Measurements from ENCODE around the gene STX5. TPM values are rescaled to one million over a fixed set of nuclear protein-coding genes. Genes with fewer than 3 reads are reported as not detected.

STX5 gene
- total and polyA plus RNA-seq, 2 experiments from 2014 or later = 38.5 to 53.6 TPM

DNA sequence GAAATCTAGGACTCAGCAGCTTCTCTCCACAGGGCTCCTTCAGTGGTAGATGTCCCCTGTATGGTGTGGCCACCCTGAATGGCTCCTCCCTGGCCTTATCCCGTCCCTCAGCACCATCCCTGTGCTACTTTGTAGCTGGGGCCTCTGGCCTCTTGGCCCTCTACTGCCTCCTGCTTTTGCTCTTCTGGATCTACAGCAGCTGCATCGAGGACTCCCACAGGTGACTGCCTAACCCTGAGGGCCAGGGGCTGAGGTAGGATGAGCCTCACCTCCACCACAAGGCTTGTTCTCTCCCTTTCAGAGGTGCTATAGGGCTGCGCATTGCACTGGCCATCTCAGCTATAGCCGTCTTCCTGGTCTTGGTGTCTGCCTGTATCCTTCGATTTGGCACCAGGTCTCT lies 42.9 kb downstream of the STX5 start:
- TF ChIP-seq, protein P1, sequence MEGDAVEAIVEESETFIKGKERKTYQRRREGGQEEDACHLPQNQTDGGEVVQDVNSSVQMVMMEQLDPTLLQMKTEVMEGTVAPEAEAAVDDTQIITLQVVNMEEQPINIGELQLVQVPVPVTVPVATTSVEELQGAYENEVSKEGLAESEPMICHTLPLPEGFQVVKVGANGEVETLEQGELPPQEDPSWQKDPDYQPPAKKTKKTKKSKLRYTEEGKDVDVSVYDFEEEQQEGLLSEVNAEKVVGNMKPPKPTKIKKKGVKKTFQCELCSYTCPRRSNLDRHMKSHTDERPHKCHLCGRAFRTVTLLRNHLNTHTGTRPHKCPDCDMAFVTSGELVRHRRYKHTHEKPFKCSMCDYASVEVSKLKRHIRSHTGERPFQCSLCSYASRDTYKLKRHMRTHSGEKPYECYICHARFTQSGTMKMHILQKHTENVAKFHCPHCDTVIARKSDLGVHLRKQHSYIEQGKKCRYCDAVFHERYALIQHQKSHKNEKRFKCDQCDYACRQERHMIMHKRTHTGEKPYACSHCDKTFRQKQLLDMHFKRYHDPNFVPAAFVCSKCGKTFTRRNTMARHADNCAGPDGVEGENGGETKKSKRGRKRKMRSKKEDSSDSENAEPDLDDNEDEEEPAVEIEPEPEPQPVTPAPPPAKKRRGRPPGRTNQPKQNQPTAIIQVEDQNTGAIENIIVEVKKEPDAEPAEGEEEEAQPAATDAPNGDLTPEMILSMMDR (IDR thresholded peaks at IDR 0.05; ENCODE audit: low read depth, low read length) = no peak

DNA sequence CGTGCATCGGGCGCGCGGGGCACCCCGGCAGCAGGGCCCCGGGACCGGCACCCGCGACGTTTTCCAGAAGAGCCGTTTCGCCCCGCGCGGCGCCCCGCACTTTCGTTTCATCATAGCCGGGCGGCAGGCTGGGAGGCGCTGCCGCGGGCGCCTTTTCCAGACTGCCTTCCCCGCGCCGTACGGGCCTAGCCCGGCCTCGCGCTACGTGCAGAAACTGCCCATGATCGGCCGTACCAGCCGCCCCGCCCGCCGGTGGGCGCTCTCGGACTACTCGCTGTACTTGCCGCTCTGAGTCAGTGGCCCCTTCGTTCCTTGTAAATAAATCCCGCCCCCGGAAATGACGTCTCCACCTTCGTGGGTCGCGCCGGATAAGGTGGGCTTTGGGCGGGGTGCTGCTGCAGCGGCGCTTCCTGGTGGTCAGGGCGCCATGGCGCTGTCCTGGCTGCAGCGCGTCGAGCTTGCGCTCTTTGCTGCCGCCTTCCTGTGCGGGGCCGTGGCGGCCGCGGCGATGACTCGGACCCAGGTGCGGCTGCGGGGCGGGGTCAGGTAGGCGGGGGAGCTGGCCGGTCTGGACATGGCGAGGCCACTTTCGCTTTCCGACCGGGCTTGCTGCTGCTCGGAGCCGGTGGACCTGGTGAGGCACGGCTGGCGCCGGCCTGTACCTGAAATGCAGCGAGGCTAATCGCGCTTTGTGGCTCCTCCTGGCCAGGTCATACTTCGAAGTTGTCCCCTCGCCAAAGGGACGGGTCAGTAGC lies 44.7 kb downstream of the STX5 start, which contains the start of gene TMEM179B:
TSS of gene TMEM179B (plus strand) at position 398 of the 755 bp plus-strand sequence. CDS start at position 428, 30 bp downstream.
- no peaks in the 10 kb centered on the region for H3K27me3 ChIP-seq
- no peaks in the 10 kb centered on the region for H3K9me3 ChIP-seq (ENCODE audit: low read depth)
- H3K4me1 ChIP-seq (ENCODE audit: low read depth) = peaks cover 10% of the 10 kb centered on the region
- peak; percentile 98 to 100 for DNase-seq (ENCODE audit: low read depth in 1 of 2, low spot score in 1 of 2)
- H3K4me3 ChIP-seq = peak within 1 kb of the TSS; percentile 51
- TF ChIP-seq, protein P1 (IDR thresholded peaks at IDR 0.05; ENCODE audit: low read depth, low read length) = peak; percentile 67
- H3K27ac ChIP-seq = peak within 1 kb of the TSS; percentile 82
- H3K36me3 ChIP-seq = peaks cover 10% of the 10 kb centered on the region

More for the DNA sequence above, 42.9 kb downstream of the STX5 start:
- peak overlapping the region; percentile 30 for H3K27ac ChIP-seq
- H3K4me1 ChIP-seq (ENCODE audit: low read depth) = peaks cover 20% of the 10 kb centered on the region
- no peak for DNase-seq (ENCODE audit: low read depth in 1 of 2, low spot score in 1 of 2)
- H3K27me3 ChIP-seq = no peaks in the 10 kb centered on the region
- H3K4me3 ChIP-seq = no peak overlapping the region
- H3K36me3 ChIP-seq = peaks cover 7% of the 10 kb centered on the region
- H3K9me3 ChIP-seq (ENCODE audit: low read depth) = no peaks in the 10 kb centered on the region

DNA sequence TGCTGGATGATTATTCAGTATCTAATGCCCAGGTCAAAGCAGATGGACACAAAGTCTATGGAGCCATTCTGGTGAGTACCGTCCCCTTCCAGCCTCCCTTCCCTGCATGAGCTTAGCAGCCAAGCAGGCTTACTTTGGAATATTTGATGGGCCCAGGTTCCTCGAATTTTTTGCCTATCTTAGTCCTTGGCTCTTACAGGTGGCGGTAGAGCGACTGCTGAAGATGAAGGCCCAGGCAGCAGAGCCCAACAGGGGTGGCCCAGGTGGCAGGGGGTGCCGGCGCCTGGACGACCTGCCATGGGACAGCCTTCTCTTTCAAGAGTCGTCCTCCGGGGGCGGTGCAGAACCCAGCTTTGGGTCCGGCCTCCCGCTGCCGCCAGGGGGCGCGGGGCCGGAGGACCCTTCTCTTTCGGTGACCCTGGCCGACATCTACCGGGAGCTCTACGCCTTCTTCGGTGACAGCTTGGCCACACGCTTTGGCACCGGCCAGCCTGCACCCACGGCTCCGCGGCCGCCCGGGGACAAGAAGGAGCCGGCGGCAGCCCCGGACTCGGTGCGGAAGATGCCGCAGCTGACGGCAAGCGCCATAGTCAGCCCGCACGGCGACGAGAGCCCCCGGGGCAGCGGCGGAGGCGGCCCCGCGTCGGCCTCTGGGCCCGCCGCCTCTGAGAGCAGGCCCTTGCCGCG lies 45.4 kb downstream of the STX5 start:
- Histone ChIP-seq H3K27me3 (no peaks in the 10 kb centered on the region), H3K27ac (peak overlapping the region; percentile 82), H3K4me1 (ENCODE audit: low read depth) (peaks cover 10% of the 10 kb centered on the region), H3K36me3 (peaks cover 14% of the 10 kb centered on the region), H3K4me3 (peak overlapping the region; percentile 51), H3K9me3 (ENCODE audit: low read depth) (no peaks in the 10 kb centered on the region)
- TF ChIP-seq, protein P1 (IDR thresholded peaks at IDR 0.05; ENCODE audit: low read depth, low read length) = peak; percentile 98
- peak; percentile 85 to 93 for DNase-seq (ENCODE audit: low read depth in 1 of 2, low spot score in 1 of 2)

DNA sequence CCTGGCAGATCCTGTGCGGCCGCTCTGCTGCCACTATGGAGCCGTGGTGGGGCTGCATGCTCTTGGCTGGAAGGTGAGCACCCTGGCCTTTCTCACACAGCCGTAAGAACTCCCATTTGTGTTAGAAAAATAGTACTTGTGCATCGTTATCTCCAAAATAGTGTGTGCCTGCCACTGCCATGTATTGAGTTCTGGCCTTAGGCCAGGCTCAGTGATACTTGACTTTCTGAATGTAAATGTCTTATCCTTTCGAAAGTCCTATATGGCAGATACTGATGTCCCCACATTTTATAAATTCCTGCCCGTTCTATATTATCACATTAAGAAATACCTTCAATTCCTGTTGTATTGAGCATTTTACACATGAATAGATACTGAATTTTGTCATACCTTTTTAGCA lies 49.1 kb downstream of the STX5 start:
- H3K27me3 ChIP-seq = no peaks in the 10 kb centered on the region
- H3K27ac ChIP-seq = no peak overlapping the region
- peaks cover 15% of the 10 kb centered on the region for H3K36me3 ChIP-seq
- TF ChIP-seq, protein P1 (IDR thresholded peaks at IDR 0.05; ENCODE audit: low read depth, low read length) = no peak
- no peak overlapping the region for H3K4me3 ChIP-seq
- peaks cover 4% of the 10 kb centered on the region for H3K4me1 ChIP-seq (ENCODE audit: low read depth)
- no peak for DNase-seq (ENCODE audit: low read depth in 1 of 2, low spot score in 1 of 2)
- H3K9me3 ChIP-seq (ENCODE audit: low read depth) = no peaks in the 10 kb centered on the region

DNA sequence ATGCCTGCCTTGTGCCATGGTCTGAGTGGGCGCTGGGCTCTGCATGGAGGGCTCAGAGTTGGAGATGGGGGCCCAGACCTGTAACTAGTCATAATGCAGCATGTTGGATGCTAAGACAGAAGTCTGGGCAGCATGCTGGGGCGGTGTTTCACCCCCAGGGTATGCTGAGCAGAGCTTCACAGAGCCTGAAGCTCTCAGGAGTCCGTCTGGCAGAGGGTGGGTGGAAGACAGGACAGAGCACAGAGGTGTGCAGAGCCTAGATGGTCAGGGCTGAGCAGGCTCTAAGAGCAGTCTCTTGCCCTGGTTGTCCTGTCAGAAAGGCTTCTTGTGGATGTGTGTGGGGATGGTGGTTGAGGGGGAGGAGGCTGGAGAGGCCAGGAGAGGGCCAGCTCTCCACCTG lies 53.4 kb downstream of the STX5 start:
- Histone ChIP-seq H3K27ac (no peak overlapping the region), H3K4me3 (no peak overlapping the region), H3K27me3 (no peaks in the 10 kb centered on the region), H3K9me3 (ENCODE audit: low read depth) (no peaks in the 10 kb centered on the region), H3K4me1 (ENCODE audit: low read depth) (no peaks in the 10 kb centered on the region), H3K36me3 (peaks cover 20% of the 10 kb centered on the region)
- TF ChIP-seq, protein P1 (IDR thresholded peaks at IDR 0.05; ENCODE audit: low read depth, low read length) = no peak
- no peak for DNase-seq (ENCODE audit: low read depth in 1 of 2, low spot score in 1 of 2)
